Heart left ventricle (tissue), 16 donors: ENCODE data around the gene DNER. TPM values are rescaled to one million over a fixed set of nuclear protein-coding genes. Genes with fewer than 3 reads are reported as not detected.

ENCODE experiments used
- ATAC-seq, 4 donors: fragments of 200-7000 bp; cut with Tn5 transposase; one replicate each; pipeline ENCODE4 v1.9.1; 2020 to 2022; ENCODE audit warnings: moderate library complexity in 4 of 4, mild to moderate bottlenecking in 3 of 4, moderate number of reproducible peaks in 1 of 4
- DNase-seq, 5 donors: peaks; one replicate each; pipeline ENCODE4 v3.0.0-alpha.2; 2020
- H3K27ac ChIP-seq, 12 donors: fragments of 200-600 bp; sonication (generic) in 4 of 12; one replicate each; pipeline versions ENCODE4 v1.5.0 to v1.8.0; 2016 to 2022; ENCODE audit warnings: mild to moderate bottlenecking in 2 of 12
- H3K27me3 ChIP-seq, 9 donors: fragments of 200-600 bp; sonication (generic) in 2 of 9; one replicate each; pipeline versions ENCODE4 v1.5.1 to v1.8.0; 2016 to 2022; ENCODE audit warnings: mild to moderate bottlenecking in 3 of 9
- H3K36me3 ChIP-seq, 9 donors: fragments of 200-600 bp; sonication (generic) in 2 of 9; one replicate each; pipeline versions ENCODE4 v1.5.0 to v1.8.0; 2018 to 2022; ENCODE audit warnings: mild to moderate bottlenecking in 2 of 9
- H3K4me1 ChIP-seq, 12 donors: fragments of 200-600 bp; sonication (generic) in 4 of 12; one replicate each; pipeline versions ENCODE4 v1.5.0 to v1.8.0; 2016 to 2022; ENCODE audit warnings: mild to moderate bottlenecking in 3 of 12
- H3K4me3 ChIP-seq, 12 donors: fragments of 200-600 bp; sonication (generic) in 4 of 12; one replicate each; pipeline versions ENCODE4 v1.5.0 to v1.8.0; 2017 to 2022; ENCODE audit warnings: mild to moderate bottlenecking in 9 of 12, moderate library complexity in 4 of 12
- H3K9me3 ChIP-seq, 12 donors: fragments of 200-600 bp; sonication (generic) in 4 of 12; one replicate each; pipeline versions ENCODE4 v1.5.0 to v1.8.0; 2016 to 2022; ENCODE audit warnings: mild to moderate bottlenecking in 1 of 12
- POLR2A ChIP-seq, 2 donors: fragments of 450-650 bp; IDR thresholded peaks; one replicate each; pipeline ENCODE4 v1.6.1; 2017; ENCODE audit warnings: antibody characterized with exemption in 2 of 2, mild to moderate bottlenecking in 2 of 2, moderate library complexity in 2 of 2
- WGBS, 4 donors: extraction: QIAGEN DNeasy Blood & Tissue Kit in 2 of 4; methylation state at CpG; one replicate each; pipeline versions ENCODE4 v1.1.5 to v1.1.7; 2013 to 2018; 5-methylcytosine and 5-hydroxymethylcytosine counted together
- intact Hi-C, 10 donors: fragments of 100-400 bp; cut with DNase I; formaldehyde crosslinking; loops; one replicate each; pipeline versions ENCODE4 v1.11.1 to v1.14.2; 2022
- polyA plus RNA-seq, 2 donors: library from polyadenylated mRNA; stranded (reverse); fragments of 200-250 nt; gene quantifications; one replicate each; pipeline ENCODE4 v1.2.3, GENCODE V29; 2013
- total RNA-seq, 9 donors: library from RNA; depleted of rRNA in 2 of 9; stranded (reverse); fragments of >200 nt in 2 of 9; fragmentation: NEBNext Ultra II Directional in 3 of 9; extraction: Animal tissue kit (Norgen Biotek cat#: 25700) in 3 of 9; gene quantifications; one replicate each; pipeline versions ENCODE4 v1.1.0 to v1.2.4, GENCODE V29; 2016 to 2023
- TF ChIP-seq, protein P1 (sequence below), 12 donors: fragments of 200-600 bp; sonication (generic) in 4 of 12; IDR thresholded peaks; one replicate each; pipeline versions ENCODE4 v1.5.0 to v1.8.0; 2018 to 2022; ENCODE audit warnings: antibody characterized with exemption in 12 of 12, mild to moderate bottlenecking in 5 of 12
- donor health status: ischemic (EF 13 %, LVEDD 7.1; RV severe dilation, severe dysfunction).
- donor health status: healthy with polysubstance abuse.
- donor health status: DM: no; HTN: yes; CAD: no.
- donor health status: DM: no; HTN: no; CAD: no.
- donor health status: ischemic (EF 25% LVEDD 6.9; RV normal size, moderate dysfunction).
- donor health status: ischemic (EF 25% LVEDD 5.7; RV mildly dilated, moderate dysfunction).
- donor health status: healthy.
- donor health status: DM: yes; HTN: yes; CAD: no.
- donor health status: ischemic (EF 35%, LVEDD 5.7; RV mildly dilated, moderate dysfunction).
- donor health status: nonischemic (EF 11% LVEDD 7.7; RV severe dilation, severe dysfunction).
- donor health status: DM: yes; HTN: yes; CAD: no.
- donor health status: PGD.
- donor health status: ischemic (EF 29% LVEDD 5.4; RV normal size, mild dysfunction).
- donor health status: nonischemic (EF 23%, LVEDD 6.1; RV moderate dilation, normal function).

Gene DNER
- total and polyA plus RNA-seq, 11 donors = 0.19 to 3.3 (median 0.82) TPM

DNA sequence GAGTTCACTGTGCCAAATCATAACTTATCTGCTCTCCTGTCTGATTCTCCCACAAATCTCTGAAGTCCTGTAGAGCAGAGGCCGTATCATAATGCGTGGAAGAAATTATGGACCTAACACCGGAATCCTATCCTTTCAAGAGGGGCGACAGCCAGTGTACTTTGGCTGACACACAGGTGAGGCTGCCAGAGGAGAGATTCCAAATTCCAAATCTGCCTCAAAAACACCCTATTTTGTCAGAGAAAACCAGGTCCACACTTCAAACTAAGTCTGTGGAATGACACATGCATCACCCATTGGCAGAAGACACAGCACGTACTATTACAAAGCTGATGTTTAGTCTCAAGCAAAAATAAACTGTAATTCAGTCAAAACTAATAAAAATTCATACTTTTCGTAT lies 304.1 kb downstream of the DNER start:
- H3K27ac ChIP-seq = peak overlapping the region in 8 of 12 donors; percentile 20 to 81 (median 70)
- H3K27me3 ChIP-seq = no peaks in the 10 kb centered on the region
- TF ChIP-seq POLR2A (IDR thresholded peaks at IDR 0.05) = no peak
- TF ChIP-seq, protein P1, sequence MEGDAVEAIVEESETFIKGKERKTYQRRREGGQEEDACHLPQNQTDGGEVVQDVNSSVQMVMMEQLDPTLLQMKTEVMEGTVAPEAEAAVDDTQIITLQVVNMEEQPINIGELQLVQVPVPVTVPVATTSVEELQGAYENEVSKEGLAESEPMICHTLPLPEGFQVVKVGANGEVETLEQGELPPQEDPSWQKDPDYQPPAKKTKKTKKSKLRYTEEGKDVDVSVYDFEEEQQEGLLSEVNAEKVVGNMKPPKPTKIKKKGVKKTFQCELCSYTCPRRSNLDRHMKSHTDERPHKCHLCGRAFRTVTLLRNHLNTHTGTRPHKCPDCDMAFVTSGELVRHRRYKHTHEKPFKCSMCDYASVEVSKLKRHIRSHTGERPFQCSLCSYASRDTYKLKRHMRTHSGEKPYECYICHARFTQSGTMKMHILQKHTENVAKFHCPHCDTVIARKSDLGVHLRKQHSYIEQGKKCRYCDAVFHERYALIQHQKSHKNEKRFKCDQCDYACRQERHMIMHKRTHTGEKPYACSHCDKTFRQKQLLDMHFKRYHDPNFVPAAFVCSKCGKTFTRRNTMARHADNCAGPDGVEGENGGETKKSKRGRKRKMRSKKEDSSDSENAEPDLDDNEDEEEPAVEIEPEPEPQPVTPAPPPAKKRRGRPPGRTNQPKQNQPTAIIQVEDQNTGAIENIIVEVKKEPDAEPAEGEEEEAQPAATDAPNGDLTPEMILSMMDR (IDR thresholded peaks at IDR 0.05) = no peak
- H3K4me3 ChIP-seq = no peak overlapping the region
- intact Hi-C loops = no loop called here
- WGBS, 4 donors = 78 to 82% (median 79%) methylated on average over 6 of the region's 6 CpGs
- peaks cover 0 to 9% (median 0%) of the 10 kb centered on the region in 12 donors for H3K9me3 ChIP-seq
- H3K36me3 ChIP-seq = no peaks in the 10 kb centered on the region
- DNase-seq (no peak), ATAC-seq (no peak)
- H3K4me1 ChIP-seq = peaks cover 0 to 44% (median 13%) of the 10 kb centered on the region in 12 donors

DNA sequence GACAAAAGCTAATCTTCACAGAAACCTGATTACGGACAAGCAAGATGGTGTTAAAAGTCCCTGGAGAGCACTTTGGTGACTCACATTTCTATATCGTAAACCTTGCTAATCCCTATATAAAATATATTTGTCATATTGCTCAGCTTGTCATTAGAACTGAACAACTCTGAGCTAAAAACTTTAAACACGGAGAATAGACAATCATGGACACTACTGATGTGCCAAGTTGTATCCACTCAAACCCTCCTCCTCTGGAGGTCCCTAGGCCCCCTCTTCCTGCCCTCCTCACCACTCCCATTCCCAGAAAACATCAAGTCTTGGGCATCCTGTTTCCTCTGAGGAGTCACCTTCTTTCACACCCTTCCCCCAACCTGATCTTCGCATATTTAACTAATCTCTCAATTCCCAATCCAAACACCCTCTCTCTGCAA lies 304.6 kb downstream of the DNER start:
- peaks cover 0 to 4% (median 0%) of the 10 kb centered on the region in 12 donors for H3K9me3 ChIP-seq
- DNase-seq (no peak), ATAC-seq (no peak)
- no peaks in the 10 kb centered on the region for H3K36me3 ChIP-seq
- H3K27ac ChIP-seq = peak overlapping the region in 8 of 12 donors; percentile 35 to 81 (median 70)
- WGBS, 4 donors = 71 to 79% (median 74%) methylated on average over 4 of the region's 4 CpGs
- no peak overlapping the region for H3K4me3 ChIP-seq
- H3K27me3 ChIP-seq = no peaks in the 10 kb centered on the region
- intact Hi-C loops = no loop called here
- H3K4me1 ChIP-seq = peaks cover 0 to 44% (median 13%) of the 10 kb centered on the region in 12 donors
- TF ChIP-seq POLR2A (IDR thresholded peaks at IDR 0.05) = no peak
- TF ChIP-seq, protein P1 (IDR thresholded peaks at IDR 0.05) = no peak

DNA sequence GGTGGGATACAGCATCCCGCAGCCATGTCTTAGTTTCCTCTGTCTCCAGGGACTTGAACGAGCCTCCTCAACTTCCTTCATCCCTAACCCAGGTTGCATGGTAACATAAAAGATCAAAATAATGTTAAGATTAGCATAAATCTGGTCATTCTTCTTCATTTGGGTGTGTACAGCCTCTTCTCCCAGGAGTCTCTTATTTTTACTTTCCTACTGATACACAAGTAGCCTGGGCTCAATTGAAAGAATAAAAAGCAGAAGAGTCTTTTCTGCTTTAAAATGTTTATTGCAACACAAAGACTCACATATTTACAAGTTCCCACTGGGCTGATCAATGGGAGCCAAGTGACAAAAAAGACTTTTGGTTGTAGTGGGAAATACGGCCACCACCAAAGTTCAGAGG lies 305.4 kb downstream of the DNER start:
- 40 to 55% (median 50%) methylated on average over 3 of the region's 3 CpGs for WGBS, 4 donors
- H3K27me3 ChIP-seq = no peaks in the 10 kb centered on the region
- no peaks in the 10 kb centered on the region for H3K9me3 ChIP-seq
- H3K27ac ChIP-seq = peak overlapping the region; percentile 11 to 81 (median 66)
- peaks cover 0 to 44% (median 13%) of the 10 kb centered on the region in 12 donors for H3K4me1 ChIP-seq
- H3K4me3 ChIP-seq = no peak overlapping the region
- no peaks in the 10 kb centered on the region for H3K36me3 ChIP-seq
- no peak for TF ChIP-seq POLR2A (IDR thresholded peaks at IDR 0.05)
- TF ChIP-seq, protein P1 (IDR thresholded peaks at IDR 0.05) = no peak
- DNase-seq (no peak), ATAC-seq (no peak)
- intact Hi-C loops = no loop called here

DNA sequence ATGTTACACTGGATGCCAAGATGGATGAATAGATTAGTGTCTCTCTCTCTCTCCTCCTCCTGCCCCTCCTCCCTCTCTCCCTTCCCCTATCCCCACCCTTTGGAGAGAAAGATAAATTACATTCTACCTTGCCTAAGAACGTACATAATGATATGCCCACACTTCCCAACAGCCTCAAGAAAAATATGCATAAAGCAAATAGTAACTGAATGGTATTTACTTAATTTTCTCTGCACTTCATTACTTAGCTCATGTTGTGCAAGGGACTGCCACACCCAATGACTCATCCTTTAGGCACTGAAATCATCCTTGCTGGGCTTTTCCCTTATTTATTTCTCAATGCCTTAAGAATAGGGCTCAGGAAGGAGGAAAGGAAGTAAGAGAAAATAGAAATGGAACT lies 306.0 kb downstream of the DNER start:
- Histone ChIP-seq H3K4me3 (no peak overlapping the region), H3K4me1 (peaks cover 0 to 44% (median 13%) of the 10 kb centered on the region in 12 donors), H3K27ac (peak overlapping the region; percentile 35 to 81 (median 66)), H3K9me3 (no peaks in the 10 kb centered on the region), H3K27me3 (no peaks in the 10 kb centered on the region), H3K36me3 (no peaks in the 10 kb centered on the region)
- peak in 1 of 5 donors; percentile 44 for DNase-seq
- intact Hi-C loops = no loop called here
- ATAC-seq = peak in 3 of 4 donors; percentile 79 to 86 (median 82)
- WGBS, 4 donors = 22 to 32% (median 28%) methylated on average over 1 of the region's 1 CpG
- no peak for TF ChIP-seq POLR2A (IDR thresholded peaks at IDR 0.05)
- TF ChIP-seq, protein P1 (IDR thresholded peaks at IDR 0.05) = no peak
